Loucy (cell line): Measurements from ENCODE around the gene EIF3L.
A peak's percentile ranks its signal among the peaks of the same experiment; 100 is the strongest.

ENCODE experiments used
- H2AFZ ChIP-seq: fragments of 200-600 bp; sonication (generic); 2 replicates; pipeline ENCODE4 v1.6.0; 2016; ENCODE audit warnings: antibody characterized with exemption, mild to moderate bottlenecking, low read length, moderate library complexity
- H3F3A ChIP-seq: fragments of 200-600 bp; 2 replicates; pipeline ENCODE4 v1.6.0; 2016; ENCODE audit warnings: antibody characterized with exemption, low read depth, mild to moderate bottlenecking
- H3K27me3 ChIP-seq: fragments of 200-600 bp; sonication (generic); 2 replicates; pipeline ENCODE4 v1.6.1; 2014; ENCODE audit warnings: low read length, mild to moderate bottlenecking; ENCODE audit not compliant: insufficient read depth, poor library complexity, severe bottlenecking
- H3K36me3 ChIP-seq: fragments of 200-600 bp; sonication (generic); 2 replicates; pipeline ENCODE4 v1.6.1; 2016; ENCODE audit warnings: low read length; ENCODE audit not compliant: insufficient read depth
- H3K4me1 ChIP-seq: fragments of 200-600 bp; sonication (generic); 2 replicates; pipeline ENCODE4 v1.5.1; 2014; ENCODE audit warnings: low read length, mild to moderate bottlenecking; ENCODE audit not compliant: insufficient read depth, poor library complexity, severe bottlenecking
- H3K4me2 ChIP-seq: fragments of 200-600 bp; sonication (generic); 2 replicates; pipeline ENCODE4 v1.6.0; 2014; ENCODE audit warnings: antibody characterized with exemption, low read length, low read depth, mild to moderate bottlenecking; ENCODE audit not compliant: poor library complexity, severe bottlenecking
- H3K4me3 ChIP-seq: fragments of 200-600 bp; sonication (generic); 2 replicates; pipeline ENCODE4 v1.5.1; 2014; ENCODE audit warnings: low read length, mild to moderate bottlenecking, mixed read lengths; ENCODE audit not compliant: poor library complexity, severe bottlenecking
- H3K79me2 ChIP-seq: fragments of 200-600 bp; sonication (generic); 2 replicates; pipeline ENCODE4 v1.6.1; 2014; ENCODE audit warnings: low read length; ENCODE audit not compliant: insufficient read depth
- H3K9ac ChIP-seq: fragments of 200-600 bp; sonication (generic); 2 replicates; pipeline ENCODE4 v1.6.0; 2014; ENCODE audit warnings: mild to moderate bottlenecking, low read depth, low read length, moderate library complexity; ENCODE audit not compliant: poor library complexity, severe bottlenecking
- H3K9me2 ChIP-seq: fragments of 200-600 bp; sonication (generic); replicated peaks from 2 replicates; pipeline ENCODE4 v1.6.1; 2016; ENCODE audit warnings: low read depth, low read length, mixed read lengths
- H3K9me3 ChIP-seq: fragments of 200-600 bp; sonication (generic); 2 replicates; pipeline ENCODE4 v1.6.1; 2014; ENCODE audit warnings: mild to moderate bottlenecking, antibody characterized with exemption, low read length, low read depth; ENCODE audit not compliant: insufficient read depth
- H4K20me1 ChIP-seq: fragments of 200-600 bp; sonication (generic); 2 replicates; pipeline ENCODE4 v1.6.0; 2014; ENCODE audit warnings: antibody characterized with exemption, low read length, mild to moderate bottlenecking; ENCODE audit not compliant: insufficient read depth, poor library complexity, severe bottlenecking
- CTCF ChIP-seq: fragments of 200-600 bp; sonication (generic); conservative IDR thresholded peaks from 2 replicates; pipeline ENCODE4 v1.5.1; 2014; ENCODE audit warnings: mild to moderate bottlenecking, antibody characterized with exemption, low read length
- EZH2phosphoT487 ChIP-seq: fragments of 200-600 bp; IDR thresholded peaks from 2 replicates; pipeline ENCODE4 v1.6.1; 2018; ENCODE audit warnings: antibody characterized with exemption, mild to moderate bottlenecking, moderate library complexity, borderline replicate concordance

Gene EIF3L

DNA sequence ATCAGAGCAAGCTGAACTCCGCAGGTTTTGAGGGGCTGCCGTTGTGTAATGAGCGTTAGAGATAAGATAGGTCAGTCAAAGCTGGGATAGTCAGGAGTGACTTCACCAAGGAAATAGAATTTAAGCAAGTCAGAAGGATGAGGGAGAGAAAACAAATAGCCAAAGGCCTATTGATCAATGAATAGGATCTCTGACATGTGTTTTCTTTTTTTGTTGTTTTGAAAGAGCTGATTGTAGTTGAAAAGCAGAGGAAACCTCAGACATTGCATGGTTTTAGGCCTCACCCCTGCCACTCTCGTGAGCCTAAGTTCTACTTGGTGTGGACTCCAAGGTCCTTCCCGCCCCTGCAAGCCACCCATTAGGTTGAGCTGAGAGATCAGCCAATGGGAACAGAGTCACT is 3.2 kb downstream of the EIF3L start:
- H3K79me2 ChIP-seq = peaks cover 84% of the 10 kb centered on the region
- peaks cover 41% of the 10 kb centered on the region for H3K36me3 ChIP-seq
- H3K4me1 ChIP-seq = peaks cover 41% of the 10 kb centered on the region
- no peaks in the 10 kb centered on the region for H3K9me3 ChIP-seq
- H2AFZ ChIP-seq = no peak overlapping the region
- H3F3A ChIP-seq = no peaks in the 10 kb centered on the region
- no peak for TF ChIP-seq CTCF
- TF ChIP-seq EZH2phosphoT487 = no peak
- no peak overlapping the region for H3K9ac ChIP-seq
- H4K20me1 ChIP-seq = peaks cover 47% of the 10 kb centered on the region
- no peaks in the 10 kb centered on the region for H3K9me2 ChIP-seq
- peak overlapping the region; percentile 50 for H3K4me2 ChIP-seq
- H3K27me3 ChIP-seq = no peaks in the 10 kb centered on the region
- H3K4me3 ChIP-seq = peak overlapping the region; percentile 23

GRCh38 chr22:37854946-37855345 is 5.7 kb downstream of the EIF3L start:
- no peaks in the 10 kb centered on the region for H3K27me3 ChIP-seq
- peaks cover 68% of the 10 kb centered on the region for H3K79me2 ChIP-seq
- H3K4me1 ChIP-seq = peaks cover 29% of the 10 kb centered on the region
- H2AFZ ChIP-seq = no peak overlapping the region
- no peaks in the 10 kb centered on the region for H3K9me3 ChIP-seq
- H3K36me3 ChIP-seq = peaks cover 58% of the 10 kb centered on the region
- no peak overlapping the region for H3K4me3 ChIP-seq
- H3F3A ChIP-seq = no peaks in the 10 kb centered on the region
- H3K4me2 ChIP-seq = peak overlapping the region; percentile 26
- H3K9me2 ChIP-seq = no peaks in the 10 kb centered on the region
- peaks cover 40% of the 10 kb centered on the region for H4K20me1 ChIP-seq
- no peak for TF ChIP-seq EZH2phosphoT487
- no peak for TF ChIP-seq CTCF
- no peak overlapping the region for H3K9ac ChIP-seq

- H3K27me3 ChIP-seq = no peaks in the 10 kb centered on the region
- peaks cover 23% of the 10 kb centered on the region for H3K4me1 ChIP-seq
- H3K4me3 ChIP-seq = no peak overlapping the region
- H3K9me2 ChIP-seq = no peaks in the 10 kb centered on the region
- TF ChIP-seq CTCF = no peak
- no peak for TF ChIP-seq EZH2phosphoT487
- H3K9me3 ChIP-seq = no peaks in the 10 kb centered on the region
- peaks cover 35% of the 10 kb centered on the region for H4K20me1 ChIP-seq
- no peak overlapping the region for H2AFZ ChIP-seq
- H3K79me2 ChIP-seq = peaks cover 63% of the 10 kb centered on the region
- H3F3A ChIP-seq = no peaks in the 10 kb centered on the region
- H3K9ac ChIP-seq = no peak overlapping the region
- H3K36me3 ChIP-seq = peaks cover 62% of the 10 kb centered on the region
- H3K4me2 ChIP-seq = no peak overlapping the region
Observed at GRCh38 chr22:37855462-37855861, 6.2 kb downstream of the EIF3L start.
